Retinal pigment epithelial cell (primary cell): ENCODE data around the gene ZC3HAV1.
"Not testable (repeated sequence)": the region's sequence is repeated elsewhere in the genome, so short reads cannot be mapped to it uniquely, and the experiment has no call there.

Source experiments
- DNase-seq: peaks from one replicate; pipeline ENCODE4 v3.0.0-alpha.2; 2010; ENCODE audit warnings: low read depth
- H3K4me3 ChIP-seq: 2 replicates; pipeline ENCODE4 v1.5.1; 2011; ENCODE audit warnings: mild to moderate bottlenecking, low read length, control low read depth, moderate library complexity
- TF ChIP-seq, protein P1 (sequence below): conservative IDR thresholded peaks from 2 replicates; pipeline ENCODE4 v1.5.1; 2011; ENCODE audit warnings: low read depth, low read length, control low read depth, inconsistent platforms

Gene ZC3HAV1

DNA sequence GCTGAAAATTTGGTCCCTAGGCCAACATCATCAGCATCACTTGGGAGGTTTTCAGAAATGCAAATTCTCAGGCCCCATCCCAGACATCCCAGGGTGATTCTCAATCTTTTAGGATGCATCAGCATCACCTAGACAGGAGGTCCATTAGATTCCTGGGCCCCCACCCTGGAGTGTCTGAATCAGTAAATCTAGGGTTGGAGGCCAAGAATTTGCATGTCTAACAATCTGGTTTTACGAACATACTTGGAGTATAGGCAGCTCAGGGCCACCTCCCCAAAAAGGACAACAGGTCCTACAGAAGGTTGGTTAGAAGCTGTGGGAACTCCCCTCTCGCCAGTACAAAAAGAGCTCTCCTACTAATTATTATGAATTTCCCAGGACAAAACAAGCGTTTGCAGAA lies 15.5 kb downstream of the ZC3HAV1 start:
- H3K4me3 ChIP-seq = no peak overlapping the region
- TF ChIP-seq, protein P1, sequence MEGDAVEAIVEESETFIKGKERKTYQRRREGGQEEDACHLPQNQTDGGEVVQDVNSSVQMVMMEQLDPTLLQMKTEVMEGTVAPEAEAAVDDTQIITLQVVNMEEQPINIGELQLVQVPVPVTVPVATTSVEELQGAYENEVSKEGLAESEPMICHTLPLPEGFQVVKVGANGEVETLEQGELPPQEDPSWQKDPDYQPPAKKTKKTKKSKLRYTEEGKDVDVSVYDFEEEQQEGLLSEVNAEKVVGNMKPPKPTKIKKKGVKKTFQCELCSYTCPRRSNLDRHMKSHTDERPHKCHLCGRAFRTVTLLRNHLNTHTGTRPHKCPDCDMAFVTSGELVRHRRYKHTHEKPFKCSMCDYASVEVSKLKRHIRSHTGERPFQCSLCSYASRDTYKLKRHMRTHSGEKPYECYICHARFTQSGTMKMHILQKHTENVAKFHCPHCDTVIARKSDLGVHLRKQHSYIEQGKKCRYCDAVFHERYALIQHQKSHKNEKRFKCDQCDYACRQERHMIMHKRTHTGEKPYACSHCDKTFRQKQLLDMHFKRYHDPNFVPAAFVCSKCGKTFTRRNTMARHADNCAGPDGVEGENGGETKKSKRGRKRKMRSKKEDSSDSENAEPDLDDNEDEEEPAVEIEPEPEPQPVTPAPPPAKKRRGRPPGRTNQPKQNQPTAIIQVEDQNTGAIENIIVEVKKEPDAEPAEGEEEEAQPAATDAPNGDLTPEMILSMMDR = no peak
- DNase-seq = no peak

DNA sequence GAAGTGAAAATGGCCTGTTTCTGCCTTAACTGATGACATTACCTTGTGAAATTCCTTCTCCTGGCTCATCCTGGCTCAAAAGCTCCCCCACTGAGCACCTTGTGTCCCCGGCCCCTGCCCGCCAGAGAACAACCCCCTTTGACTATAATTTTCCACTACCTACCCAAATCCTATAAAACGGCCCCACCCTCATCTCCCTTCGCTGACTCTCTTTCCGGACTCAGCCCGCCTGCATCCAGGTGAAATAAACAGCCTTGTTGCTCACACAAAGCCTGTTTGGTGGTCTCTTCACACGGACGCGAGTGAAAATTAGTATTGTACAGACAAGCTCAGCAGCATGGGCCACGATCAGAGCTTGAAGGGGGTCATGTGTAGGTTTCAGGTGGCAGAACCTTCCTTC lies 16.0 kb downstream of the ZC3HAV1 start:
- DNase-seq, H3K4me3 ChIP-seq: not testable (repeated sequence)

DNA sequence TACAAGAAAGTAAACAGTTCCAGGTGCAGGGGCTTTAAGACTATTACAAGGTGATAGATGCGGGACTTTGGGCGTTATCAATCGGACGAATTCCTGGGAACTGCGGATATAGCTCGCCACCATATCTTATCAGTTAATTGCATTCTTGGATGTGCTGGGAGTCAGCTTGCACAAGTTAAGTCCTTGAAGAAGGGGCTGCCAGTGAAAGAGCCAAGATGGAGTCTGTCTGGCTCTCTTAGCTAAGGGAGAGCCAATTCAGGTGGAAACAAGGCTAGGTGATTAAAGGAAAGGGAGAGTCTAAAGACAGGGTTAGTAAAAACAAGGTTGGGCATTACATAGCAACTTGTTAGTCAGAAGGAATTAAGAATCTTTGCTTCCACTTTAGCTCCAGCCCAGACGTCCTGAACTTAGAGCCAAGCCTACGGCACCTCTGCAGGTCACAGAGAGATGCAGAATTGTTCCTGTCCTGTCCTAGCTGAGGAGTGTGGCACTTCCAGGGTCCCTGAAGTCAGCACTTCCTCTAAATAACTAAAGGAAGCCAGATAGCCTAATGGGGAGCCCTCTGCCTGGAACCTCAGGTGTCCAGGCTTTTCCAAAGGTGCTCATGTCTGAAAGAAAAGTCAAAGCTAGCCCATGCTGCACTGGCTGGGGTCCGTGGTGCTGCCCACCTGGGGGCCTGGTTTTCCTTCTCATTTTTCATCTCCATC lies 17.3 kb downstream of the ZC3HAV1 start:
- TF ChIP-seq, protein P1 = no peak
- DNase-seq = no peak
- no peak overlapping the region for H3K4me3 ChIP-seq

DNA sequence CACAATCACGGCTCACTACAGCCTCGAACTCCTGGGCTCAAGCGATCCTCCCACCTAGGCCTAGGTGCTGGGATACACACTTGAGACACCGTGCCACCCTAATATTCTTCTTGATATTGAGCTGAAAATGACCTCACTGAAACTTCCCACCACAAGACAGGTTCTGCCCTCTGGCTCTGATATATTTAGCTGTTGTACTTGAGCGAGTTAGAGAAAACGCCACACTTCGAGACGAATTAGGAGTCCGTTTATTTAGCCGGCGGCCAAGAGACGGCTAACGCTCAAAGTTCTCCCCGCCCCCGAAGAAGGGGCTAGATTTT lies 17.9 kb downstream of the ZC3HAV1 start:
- TF ChIP-seq, protein P1 = no peak
- DNase-seq = no peak

DNA sequence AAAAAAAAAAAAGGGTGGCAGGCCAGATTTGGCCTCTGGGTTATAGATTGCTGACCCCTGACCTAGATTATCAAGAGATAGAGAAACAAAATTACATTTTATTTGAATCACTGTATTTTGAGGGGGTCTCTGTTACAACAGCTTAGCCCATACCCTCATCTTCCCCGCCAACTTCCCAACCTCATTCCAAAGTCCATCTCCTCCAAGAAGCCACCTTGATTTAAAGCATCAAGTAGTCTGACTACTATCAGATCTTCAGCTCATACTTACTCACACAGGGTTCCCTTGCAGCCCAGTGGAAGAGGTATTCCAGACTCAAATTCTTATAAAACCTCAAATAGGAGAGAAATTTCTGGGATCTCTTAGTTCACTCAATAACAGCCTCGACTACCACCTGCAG lies 20.4 kb downstream of the ZC3HAV1 start:
- TF ChIP-seq, protein P1 = no peak
- no peak for DNase-seq
- H3K4me3 ChIP-seq = no peak overlapping the region

More for the DNA sequence above, 17.9 kb downstream of the ZC3HAV1 start:
- no peak overlapping the region for H3K4me3 ChIP-seq

DNA sequence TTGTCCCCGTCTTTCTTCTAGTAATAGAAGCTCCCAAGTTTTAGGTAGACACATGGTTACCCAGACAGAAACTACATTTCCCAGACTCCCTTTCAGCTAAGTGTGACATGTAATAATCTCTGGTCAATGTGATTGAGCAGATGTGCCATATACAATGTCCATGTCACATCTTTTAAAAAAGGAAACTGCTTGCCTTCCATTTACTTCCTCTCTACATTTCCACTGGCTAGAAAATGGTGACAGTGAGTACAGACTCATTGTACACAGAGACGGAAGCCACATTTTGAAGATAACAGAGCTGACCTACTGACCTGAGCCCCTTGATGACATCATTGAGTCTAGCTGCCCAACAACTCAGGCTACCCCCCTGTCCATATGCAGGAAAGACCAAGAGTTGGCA lies 21.3 kb downstream of the ZC3HAV1 start:
- no peak for DNase-seq
- TF ChIP-seq, protein P1 = no peak
- no peak overlapping the region for H3K4me3 ChIP-seq

DNA sequence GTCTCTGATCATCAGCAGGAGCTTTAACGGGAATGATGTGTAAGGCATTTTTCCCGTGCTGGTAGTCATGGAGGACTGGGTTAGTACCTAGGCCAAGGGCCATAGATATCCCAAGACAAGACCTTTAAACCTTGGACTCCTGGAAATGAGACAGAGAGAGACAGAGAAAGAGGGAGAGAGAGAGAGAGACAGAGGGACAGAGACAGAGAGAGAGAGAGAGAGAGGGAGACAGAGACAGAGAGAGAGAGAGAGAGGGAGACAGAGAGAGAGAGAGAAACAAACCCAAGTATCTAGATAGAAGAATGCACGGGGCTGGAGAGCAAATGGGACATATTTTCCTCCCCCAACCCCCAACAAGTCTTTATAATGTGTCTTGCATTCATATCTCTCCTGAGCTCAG lies 22.3 kb downstream of the ZC3HAV1 start:
- DNase-seq = no peak
- TF ChIP-seq, protein P1 = no peak
- no peak overlapping the region for H3K4me3 ChIP-seq
